HG03159 (cell line): ENCODE data around the gene HYAL1.
"Not testable (repeated sequence)": the region's sequence is repeated elsewhere in the genome, so short reads cannot be mapped to it uniquely, and the experiment has no call there.

ENCODE experiments used
- ATAC-seq: cut with Tn5 transposase; IDR thresholded peaks from one replicate; pipeline ENCODE4 v1.9.1; 2021; ENCODE audit warnings: mild to moderate bottlenecking, moderate library complexity; ENCODE audit not compliant: unreplicated experiment

HYAL1 gene

DNA sequence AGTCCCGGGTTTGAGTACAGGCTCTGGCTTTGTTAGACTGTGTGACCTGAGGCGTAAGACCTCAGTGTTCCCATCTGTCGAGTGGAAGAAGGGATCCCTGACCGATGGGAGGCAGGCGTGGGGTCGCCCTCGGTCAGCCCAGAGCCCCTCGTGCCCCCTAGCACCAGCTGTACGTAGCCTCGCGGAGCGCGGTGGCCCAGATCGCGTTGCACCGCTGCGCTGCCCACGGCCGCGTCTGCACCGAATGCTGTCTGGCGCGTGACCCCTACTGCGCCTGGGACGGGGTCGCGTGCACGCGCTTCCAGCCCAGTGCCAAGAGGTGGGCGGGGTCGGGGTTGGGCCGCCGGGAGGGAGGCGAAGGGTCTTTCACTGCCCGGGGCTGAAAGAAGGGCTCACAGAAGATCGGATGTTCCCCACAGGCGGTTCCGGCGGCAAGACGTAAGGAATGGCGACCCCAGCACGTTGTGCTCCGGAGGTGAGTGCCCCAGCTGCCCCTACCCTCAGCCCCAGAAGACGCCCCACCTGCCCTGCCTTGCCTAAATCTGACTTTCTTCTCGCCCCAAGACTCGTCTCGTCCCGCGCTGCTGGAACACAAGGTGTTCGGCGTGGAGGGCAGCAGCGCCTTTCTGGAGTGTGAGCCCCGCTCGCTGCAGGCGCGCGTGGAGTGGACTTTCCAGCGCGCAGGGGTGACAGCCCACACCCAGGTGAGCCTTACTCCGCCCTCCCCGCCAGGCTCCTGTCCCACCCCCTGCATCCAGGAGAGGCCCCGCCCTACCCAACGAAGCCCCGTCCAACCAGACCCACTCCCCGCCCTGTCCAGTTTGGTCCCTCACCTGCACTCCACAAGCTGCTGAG lies 28.0 kb downstream of the HYAL1 start:
- ATAC-seq, result no peak

DNA sequence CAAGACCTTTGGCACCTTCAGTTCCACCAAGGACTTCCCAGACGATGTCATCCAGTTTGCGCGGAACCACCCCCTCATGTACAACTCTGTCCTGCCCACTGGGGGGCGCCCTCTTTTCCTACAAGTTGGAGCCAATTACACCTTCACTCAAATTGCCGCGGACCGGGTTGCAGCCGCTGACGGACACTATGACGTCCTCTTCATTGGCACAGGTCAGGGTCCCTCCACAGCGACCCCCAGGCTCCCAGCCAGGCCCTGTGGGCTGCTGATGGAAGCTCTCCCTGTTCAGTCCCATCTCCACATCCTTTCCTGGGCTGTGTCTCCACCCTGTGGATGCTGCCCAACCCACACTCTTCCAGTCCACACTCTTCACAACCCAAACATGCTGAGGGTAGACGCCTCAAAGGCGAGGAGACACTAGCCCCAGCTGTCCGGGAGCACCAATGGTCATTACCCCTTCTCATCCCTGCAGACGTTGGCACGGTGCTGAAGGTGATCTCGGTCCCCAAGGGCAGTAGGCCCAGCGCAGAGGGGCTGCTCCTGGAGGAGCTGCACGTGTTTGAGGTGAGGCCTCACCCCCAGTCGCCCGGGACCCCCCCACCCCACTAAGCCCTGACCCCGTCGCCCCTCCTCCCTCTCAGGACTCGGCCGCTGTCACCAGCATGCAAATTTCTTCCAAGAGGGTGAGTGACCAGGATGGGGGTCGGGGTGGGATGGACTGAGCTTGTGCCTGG lies 28.8 kb downstream of the HYAL1 start:
- no peak for ATAC-seq

DNA sequence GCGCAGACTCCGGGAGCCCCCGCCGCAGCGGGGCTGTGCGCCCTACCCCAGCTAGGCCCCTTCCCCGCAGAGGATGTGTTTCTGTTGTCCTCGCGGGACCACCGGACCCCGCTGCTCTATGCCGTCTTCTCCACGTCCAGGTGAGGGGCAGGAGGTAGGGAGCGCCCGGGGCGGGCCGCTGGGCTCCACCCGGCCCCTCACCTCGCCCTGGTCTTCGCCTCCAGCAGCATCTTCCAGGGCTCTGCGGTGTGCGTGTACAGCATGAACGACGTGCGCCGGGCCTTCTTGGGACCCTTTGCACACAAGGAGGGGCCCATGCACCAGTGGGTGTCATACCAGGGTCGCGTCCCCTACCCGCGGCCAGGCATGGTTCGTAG lies 29.7 kb downstream of the HYAL1 start:
- no peak for ATAC-seq

DNA sequence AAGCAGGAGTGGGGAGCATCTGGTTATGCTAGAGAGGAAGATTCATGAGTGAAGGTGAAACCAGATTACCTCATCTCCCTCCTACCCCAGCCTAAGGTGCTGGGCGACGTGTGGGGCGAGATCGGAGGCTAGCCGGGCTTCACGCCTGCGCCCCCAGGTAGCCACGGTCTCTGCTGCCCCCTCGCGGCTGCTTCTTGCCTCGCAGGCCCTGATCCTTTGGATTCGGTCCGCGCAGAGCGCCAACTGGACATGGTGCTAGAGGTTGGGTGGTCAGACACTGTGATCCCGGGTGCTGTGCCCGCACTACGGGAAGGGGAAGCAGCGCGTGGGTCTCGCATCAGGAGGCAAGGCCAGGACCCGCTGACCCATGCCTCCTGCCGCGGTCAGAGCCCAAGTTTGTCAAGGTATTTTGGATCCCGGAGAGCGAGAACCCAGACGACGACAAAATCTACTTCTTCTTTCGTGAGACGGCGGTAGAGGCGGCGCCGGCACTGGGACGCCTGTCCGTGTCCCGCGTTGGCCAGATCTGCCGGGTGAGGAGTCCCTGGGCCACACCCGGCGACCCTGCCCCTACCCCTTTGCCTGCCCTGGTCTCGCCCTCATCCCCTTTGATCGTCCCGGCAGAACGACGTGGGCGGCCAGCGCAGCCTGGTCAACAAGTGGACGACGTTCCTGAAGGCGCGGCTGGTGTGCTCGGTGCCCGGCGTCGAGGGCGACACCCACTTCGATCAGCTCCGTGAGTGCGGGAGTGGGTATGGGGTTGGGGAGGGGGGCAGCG lies 30.3 kb downstream of the HYAL1 start:
- peak; percentile 81 for ATAC-seq

DNA sequence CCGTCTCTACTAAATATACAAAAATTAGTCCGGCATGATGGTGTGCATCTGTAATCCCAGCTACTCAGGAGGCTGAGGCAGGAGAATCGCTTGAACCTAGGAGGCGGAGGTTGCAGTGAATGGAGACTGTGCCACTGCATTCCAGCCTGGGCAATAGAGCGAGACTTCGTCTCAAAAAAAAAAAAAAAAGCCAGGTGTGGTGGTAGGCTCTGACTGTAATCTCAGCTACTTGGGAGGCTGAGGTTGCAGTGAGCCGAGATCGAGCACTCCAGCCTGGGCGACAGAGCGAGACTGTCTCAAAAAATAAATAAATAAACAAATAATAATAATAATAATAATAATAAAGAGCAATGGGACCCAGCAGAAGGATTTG lies 30.9 kb downstream of the HYAL1 start:
- not testable (repeated sequence) for ATAC-seq

DNA sequence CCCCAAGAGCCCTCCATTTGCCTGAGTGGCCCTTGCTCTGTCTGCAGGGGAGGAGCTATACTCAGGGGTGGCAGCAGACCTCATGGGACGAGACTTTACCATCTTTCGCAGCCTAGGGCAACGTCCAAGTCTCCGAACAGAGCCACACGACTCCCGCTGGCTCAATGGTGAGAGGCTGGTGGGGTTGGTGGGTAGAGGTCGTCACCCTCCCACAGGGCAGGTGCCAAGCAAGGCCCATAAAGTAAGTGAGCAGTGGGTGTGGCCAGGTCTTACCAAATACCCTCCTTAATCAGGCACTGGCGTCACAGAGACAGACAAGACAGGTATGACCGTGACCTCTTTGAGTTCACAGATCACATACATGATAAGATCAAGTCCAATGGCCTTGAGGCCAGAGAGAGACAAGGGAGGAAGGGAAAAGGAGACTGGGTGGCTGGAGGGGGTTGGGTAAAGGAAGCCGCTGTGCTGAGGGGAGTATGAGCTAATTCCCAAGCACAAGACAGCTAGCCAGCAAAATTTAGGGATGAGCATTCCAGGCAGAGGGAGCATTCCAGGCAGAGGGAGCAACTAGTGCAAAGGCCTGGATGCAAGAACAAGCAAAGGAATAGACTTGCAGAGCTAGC lies 31.9 kb downstream of the HYAL1 start:
- no peak for ATAC-seq

DNA sequence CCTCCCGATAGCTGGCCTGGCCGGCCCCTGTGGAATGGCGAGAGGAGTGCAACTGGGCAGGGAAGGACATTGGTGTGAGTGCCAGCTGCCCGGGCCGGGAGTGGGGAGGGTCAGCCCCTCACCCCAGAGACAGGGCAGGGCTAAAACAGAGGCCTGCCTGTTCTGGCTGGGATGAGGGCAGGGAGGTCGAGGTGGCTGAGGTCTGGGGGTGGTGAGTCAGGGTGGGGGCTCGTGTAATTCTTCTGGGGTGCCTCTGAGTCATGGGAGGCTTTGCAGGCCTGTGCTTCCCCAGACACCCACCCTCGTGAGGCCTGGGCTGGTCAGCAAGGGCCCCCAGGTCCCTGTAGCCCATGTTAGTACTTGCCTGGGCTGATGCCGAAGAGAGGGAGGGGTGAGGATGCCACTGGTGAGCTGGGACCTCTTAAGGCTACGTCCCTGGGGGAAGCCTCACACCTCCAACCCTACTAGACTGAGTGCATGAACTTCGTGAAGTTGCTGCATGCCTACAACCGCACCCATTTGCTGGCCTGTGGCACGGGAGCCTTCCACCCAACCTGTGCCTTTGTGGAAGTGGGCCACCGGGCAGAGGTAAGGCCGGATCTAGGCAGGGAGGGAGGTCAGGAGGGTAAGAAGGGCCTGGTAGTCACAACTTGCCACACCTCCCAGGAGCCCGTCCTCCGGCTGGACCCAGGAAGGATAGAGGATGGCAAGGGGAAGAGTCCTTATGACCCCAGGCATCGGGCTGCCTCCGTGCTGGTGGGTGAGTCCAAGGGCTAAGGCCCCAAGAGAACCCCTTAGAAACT lies 32.8 kb downstream of the HYAL1 start:
- no peak for ATAC-seq

DNA sequence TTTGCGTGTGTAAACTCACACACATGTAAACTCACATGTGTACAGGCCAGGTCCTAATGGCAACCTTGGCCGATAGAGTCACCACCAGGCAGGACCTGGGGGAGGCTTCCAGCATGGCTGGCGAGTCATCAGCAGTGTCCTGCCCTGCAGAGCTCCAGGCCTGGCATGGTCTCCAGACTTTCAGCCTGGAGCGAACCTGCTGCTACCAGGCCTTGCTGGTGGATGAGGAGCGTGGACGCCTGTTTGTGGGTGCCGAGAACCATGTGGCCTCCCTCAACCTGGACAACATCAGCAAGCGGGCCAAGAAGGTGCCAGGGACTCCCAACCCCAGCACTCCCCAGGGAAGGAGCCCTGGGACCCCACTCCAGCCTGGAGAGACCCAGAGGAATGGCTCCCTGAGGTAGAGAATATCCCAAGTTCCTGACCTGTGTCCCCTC lies 33.4 kb downstream of the HYAL1 start:
- no peak for ATAC-seq

DNA sequence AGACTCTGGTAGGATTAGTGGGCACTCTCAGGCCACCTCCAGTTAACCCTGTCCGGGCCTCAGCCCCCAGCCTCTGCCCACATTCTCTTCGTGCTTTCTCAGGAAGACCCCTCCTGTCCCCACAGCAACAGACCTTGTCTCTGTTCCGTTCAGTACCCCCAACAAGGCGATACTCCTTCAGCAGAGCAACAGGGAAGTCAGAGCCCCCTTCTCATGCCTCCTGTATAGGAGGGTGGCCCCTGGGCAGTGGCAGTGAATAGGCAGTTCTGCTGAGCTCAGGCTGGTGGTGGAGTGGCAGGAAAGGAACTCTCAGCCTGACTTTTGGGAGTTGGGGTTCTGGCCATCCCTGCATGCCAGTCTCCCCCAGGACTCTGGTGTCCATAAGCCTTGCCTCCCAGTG lies 33.9 kb downstream of the HYAL1 start:
- ATAC-seq, result no peak

DNA sequence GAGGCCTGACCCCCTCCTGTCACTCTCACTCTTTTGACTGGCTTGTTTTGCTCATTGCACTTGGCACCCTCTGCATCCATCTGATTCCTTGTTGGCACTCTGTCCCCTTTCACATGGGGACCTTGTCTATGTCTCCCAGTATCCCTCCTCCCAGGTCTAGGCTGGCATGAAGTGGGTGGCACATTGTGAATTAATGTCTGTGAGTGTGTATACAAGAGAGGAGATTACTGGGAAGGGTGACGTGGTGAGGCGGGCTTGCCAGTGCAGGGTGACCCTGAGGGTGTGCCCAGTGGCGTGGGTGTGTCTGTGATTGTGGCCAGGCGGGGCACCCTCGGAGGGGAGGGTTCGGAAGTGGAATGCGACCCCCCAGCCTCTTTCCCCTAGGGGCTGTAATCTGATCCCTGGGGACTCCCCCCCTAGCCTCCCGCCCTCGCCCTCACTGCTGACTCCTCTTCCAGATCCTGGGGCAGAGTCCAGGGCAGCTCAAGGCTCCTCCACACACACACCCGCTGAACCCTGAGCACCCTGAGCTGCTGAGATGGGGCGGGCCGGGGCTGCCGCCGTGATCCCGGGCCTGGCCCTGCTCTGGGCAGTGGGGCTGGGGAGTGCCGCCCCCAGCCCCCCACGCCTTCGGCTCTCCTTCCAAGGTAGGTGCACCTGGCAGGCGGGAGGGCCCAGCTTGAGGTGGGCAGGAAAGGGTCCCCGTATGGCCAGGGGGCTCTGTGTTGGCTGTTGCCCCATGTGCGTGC lies 34.5 kb downstream of the HYAL1 start, which contains the start of gene SEMA3B:
SEMA3B (plus strand) TSS at position 445 of the 749 bp plus-strand sequence; CDS start at position 539, 94 bp downstream.
- no peak for ATAC-seq

DNA sequence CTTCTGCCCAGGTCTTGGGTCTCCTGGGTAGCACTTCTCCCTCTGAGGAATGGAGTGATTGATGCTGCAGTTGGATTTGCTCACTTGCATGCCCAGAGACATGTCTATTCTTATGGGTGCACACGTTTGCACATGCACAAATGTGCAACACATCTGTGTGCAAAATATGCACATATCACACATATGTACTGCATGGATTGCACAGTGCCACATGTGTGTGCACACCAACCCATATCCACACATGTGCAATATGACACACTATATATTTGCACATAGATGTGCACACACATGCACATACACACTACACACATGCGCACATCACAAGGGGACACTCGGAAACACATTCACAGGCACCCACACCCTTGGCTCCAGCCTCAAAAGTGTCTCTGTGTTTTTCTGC lies 35.1 kb downstream of the HYAL1 start:
- ATAC-seq, result no peak

DNA sequence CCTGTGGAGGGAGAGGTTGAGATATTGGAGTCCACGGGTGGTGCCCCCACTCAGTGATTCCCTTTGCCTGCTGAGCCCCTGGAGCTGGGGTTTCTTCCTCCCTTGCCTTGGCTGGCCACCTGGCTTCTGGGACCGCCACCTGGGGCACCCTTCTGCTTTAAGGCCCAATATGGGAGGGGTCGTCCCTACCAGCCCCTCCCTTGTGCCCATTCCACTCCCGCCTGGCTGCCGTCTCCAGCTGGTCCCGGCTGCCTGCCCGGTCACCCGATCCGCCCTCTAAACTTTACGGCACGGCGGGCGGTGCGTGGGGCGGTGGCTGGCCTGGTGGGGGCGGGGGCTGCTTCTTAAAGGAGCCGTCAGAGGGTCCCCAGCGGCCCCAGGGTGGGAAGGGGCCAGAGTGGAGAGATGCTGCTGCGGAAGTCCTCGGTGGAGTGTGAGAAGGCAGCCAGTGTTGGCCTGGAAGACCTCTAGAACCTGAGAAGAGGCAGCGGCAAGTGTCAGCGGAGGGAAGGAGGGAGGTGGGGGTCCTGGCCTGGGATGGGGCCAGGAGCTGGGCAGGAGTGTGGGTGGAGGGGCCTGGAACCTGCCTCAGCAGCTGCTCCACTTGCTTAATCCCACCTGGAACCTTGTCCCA lies 36.0 kb downstream of the HYAL1 start:
- no peak for ATAC-seq

DNA sequence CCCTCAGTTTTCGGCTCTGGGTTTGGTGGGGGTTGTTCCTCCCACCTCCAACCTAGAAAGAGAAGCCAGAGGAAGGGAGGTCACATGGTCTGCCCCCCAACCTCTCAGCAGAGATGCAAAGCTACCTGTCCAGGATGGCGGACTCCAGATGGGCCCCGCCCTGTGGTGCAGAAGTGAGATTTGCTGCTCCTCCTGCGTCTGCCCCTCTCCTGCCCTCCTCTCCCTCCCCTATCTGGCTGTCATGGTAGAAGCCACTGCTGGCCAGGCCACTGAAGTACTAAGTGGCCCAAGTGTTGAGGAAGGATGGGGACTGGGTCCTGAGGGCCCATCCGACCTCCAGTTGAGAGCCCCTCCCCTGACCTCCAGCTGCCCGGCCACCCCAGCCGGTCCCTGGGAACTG lies 36.5 kb downstream of the HYAL1 start:
- ATAC-seq, result no peak

DNA sequence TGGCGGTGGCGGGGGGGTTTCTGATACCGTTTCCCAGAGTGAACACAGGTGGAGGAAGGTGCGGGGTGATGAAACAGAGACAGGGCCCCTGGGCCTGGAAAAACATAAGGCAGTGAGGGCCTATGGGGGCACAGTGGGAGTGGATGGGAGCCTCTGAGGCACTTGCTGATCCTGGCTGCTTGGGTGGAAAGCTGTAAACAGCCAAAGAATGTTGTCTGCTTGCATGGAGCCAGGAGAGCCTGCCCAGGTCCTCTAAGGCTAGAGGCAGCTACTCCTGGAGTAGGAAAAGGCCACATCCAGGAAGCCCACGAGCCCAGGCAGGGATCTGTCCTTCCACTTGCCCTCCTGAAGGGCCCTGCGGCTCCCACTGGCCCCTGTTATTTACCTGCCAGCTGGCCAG lies 37.4 kb downstream of the HYAL1 start:
- no peak for ATAC-seq

DNA sequence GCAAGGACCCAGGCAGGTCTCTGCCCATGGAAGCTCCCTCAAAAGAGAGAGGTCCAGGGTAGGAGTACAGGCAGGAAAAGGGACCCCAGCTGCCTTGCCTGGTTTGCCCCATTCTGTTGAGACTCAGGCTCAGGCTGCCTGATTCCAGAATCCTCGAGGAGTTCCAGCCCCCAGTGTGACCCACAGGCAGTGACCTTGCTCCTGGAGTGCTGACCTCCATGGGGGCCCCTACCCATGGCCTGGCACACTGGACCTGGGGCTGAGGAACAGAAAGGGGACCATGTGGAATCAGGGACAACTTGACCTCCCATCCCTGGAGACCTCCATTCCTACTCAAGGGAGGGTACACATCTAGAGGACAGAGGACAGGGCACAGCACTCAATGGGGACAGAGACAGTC lies 37.8 kb downstream of the HYAL1 start:
- ATAC-seq, result no peak

DNA sequence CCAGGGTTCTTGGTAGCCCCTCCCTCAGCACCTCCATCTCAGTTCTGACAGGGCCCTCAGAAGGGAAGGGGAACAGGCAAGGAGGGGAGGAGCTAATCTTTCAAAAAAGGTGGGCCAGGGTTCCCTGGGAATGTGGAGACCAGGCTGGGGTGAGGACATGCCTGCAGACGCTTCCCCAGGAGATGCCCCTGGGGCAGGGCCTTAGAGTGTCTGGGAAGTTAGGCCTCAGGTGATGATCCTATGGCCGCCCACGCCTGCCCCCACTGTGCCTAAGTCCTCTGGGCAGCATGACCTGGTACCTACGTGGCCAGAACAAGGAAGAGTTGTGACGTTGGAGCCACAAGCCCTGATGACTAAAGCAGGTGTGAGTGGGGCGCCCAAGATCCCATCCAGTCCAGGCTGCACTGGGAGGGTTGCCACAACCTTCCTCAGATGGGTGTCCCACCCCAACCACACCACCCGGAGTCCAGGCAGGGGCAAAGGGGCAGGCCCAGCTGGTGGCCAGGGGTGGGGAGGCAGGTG lies 38.3 kb downstream of the HYAL1 start:
- no peak for ATAC-seq

DNA sequence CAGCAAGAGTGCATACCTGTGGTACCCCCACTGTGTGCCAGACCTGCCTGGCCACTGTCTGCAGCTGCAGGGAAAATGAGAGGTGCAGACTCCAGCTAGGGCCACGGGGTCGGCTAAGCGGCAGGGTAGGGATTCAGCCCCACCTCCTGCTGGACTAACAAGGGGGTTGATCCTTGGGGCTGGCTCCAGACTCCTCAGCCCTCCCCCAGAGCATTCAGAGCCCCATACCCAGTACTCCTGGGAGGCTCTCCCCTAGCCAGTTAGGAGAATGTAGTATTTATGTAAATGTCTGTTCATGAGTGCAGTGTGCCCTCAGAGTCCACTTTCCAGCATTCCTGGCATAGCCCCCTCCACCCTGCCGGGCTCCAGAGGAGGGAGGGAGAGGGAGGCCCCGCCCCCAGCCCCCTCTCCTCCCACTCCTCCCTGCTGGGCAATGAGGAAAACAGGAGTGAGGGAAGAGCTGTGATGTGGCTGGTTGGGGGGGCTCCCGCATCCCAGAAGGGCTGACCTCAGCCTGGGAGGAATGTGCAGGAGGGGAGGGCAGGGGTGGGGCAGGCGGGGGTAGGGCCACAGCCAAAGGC lies 38.9 kb downstream of the HYAL1 start:
- no peak for ATAC-seq
